ENCODE results near the gene DPP4. TPM values are rescaled to one million over a fixed set of nuclear protein-coding genes. Genes with fewer than 3 reads are reported as not detected.

DPP4 gene
- total and polyA plus RNA-seq, 2 of the 13 experiments (the other 11 are each of a cell fraction or from before 2014, with no cell fraction given): 39.4 to 109 TPM

- FAIRE-seq (no peak), DNase-seq (ENCODE audit: low spot score) (no peak), ATAC-seq (no peak)
- H2AFZ ChIP-seq (ENCODE audit: low read length): no peak overlapping the region
- H3K4me2 ChIP-seq (ENCODE audit: low read depth, low read length): no peak overlapping the region
- peaks cover 41% of the 10 kb centered on the region for H3K4me1 ChIP-seq (ENCODE audit: insufficient read depth, low read length)
- H3K27ac ChIP-seq (ENCODE audit: extremely low read length, insufficient read depth, low read length): no peak overlapping the region
- in situ Hi-C loops (cut with HindIII; ENCODE audit: extremely low pct_ligation_motif_present, low pct_unique_long_range_greater_than_20kb) (no loop called here), intact Hi-C loops (cut with micrococcal nuclease; ENCODE audit: unreplicated experiment) (no loop called here)
- no peaks in the 10 kb centered on the region for H3K79me2 ChIP-seq (ENCODE audit: insufficient read depth, low read length)
- H3K4me3 ChIP-seq (replicated peaks in 1 of 3; ENCODE audit: insufficient read depth in 1 of 3, low read depth in 2 of 3, low read length in 3 of 3): no peak overlapping the region
- peaks cover 0 to 11% of the 10 kb centered on the region in 2 experiments; a peak in 2 of 5 replicates for H3K36me3 ChIP-seq (replicated peaks in 1 of 2; ENCODE audit: control insufficient read depth in 1 of 2, insufficient read depth in 2 of 2, low read length in 2 of 2)
- no peak overlapping the region for H3K9ac ChIP-seq (ENCODE audit: insufficient read depth, low read depth, low read length)
- ChIA-PET CTCF (ENCODE audit: low intra/inter-chr PET ratio, low total read pairs) (no interaction called here), POLR2A (no interaction called here)
- H3K27me3 ChIP-seq (ENCODE audit: control insufficient read depth in 1 of 2, insufficient read depth in 2 of 2, low read length in 2 of 2): no peaks in the 10 kb centered on the region
- H4K20me1 ChIP-seq (ENCODE audit: insufficient read depth, low read length): no peaks in the 10 kb centered on the region
- no peaks in the 10 kb centered on the region for H3K9me3 ChIP-seq (ENCODE audit: low read length)
- 99% methylated on average over 3 of the region's 3 CpGs for WGBS (ENCODE audit: low lambda C conversion rate)
- BruUV-seq (replicated peaks): no TSS peak
- no peak for TF ChIP-seq ZNF768 (CRISPR knock-in tag; IDR thresholded peaks at IDR 0.05)
- no peak for TF ChIP-seq ZFY (CRISPR knock-in tag; IDR thresholded peaks at IDR 0.05)
- TF ChIP-seq SNAPC2 (CRISPR knock-in tag; IDR thresholded peaks at IDR 0.05): no peak
- no peak for TF ChIP-seq THAP8 (CRISPR knock-in tag; IDR thresholded peaks at IDR 0.05; ENCODE audit: borderline replicate concordance)
- TF ChIP-seq, protein P1, sequence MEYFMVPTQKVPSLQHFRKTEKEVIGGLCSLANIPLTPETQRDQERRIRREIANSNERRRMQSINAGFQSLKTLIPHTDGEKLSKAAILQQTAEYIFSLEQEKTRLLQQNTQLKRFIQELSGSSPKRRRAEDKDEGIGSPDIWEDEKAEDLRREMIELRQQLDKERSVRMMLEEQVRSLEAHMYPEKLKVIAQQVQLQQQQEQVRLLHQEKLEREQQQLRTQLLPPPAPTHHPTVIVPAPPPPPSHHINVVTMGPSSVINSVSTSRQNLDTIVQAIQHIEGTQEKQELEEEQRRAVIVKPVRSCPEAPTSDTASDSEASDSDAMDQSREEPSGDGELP (IDR thresholded peaks at IDR 0.05; ENCODE audit: borderline replicate concordance, low read depth): no peak
- no peak for TF ChIP-seq SP1 (IDR thresholded peaks at IDR 0.05)
- no peak for TF ChIP-seq SP1 (CRISPR knock-in tag; IDR thresholded peaks at IDR 0.05)
- TF ChIP-seq ZNF501 (CRISPR knock-in tag; IDR thresholded peaks at IDR 0.05): no peak
- no peak for TF ChIP-seq THYN1 (CRISPR knock-in tag; IDR thresholded peaks at IDR 0.05; ENCODE audit: borderline replicate concordance, low read depth)
- no peak for TF ChIP-seq RFX5 (IDR thresholded peaks at IDR 0.05; ENCODE audit: low read depth, low read length)
- no peak for TF ChIP-seq MATR3 (CRISPR knock-in tag; IDR thresholded peaks at IDR 0.05)
Measured at GRCh38 chr2:162063899-162064298, 10.1 kb downstream of the DPP4 start.
